CD4-positive, CD25-positive, alpha-beta regulatory T cell (primary cell): ENCODE measurements around the gene ATP1B1. TPM values are rescaled to one million over a fixed set of nuclear protein-coding genes. Genes with fewer than 3 reads are reported as not detected.

Experiments
- ATAC-seq, 2 donors: fragments of 150-1000 bp; cut with Tn5 transposase; one replicate each; pipeline ENCODE4 v1.10.0; 2021; ENCODE audit warnings: low read depth in 2 of 2, moderate number of reproducible peaks in 2 of 2, moderate library complexity in 1 of 2
- DNase-seq, 3 donors: peaks; one replicate each; pipeline versions ENCODE4 v3.0.0 to v3.0.0-alpha.2; 2012 to 2022; ENCODE audit warnings: mixed read lengths in 1 of 3
- H3K27ac ChIP-seq: one replicate; pipeline ENCODE4 v1.7.0; 2013; ENCODE audit warnings: mild to moderate bottlenecking, low read length; ENCODE audit not compliant: insufficient read depth, poor library complexity, severe bottlenecking
- H3K27me3 ChIP-seq: one replicate; pipeline ENCODE4 v1.7.0; 2013; ENCODE audit warnings: low read length; ENCODE audit not compliant: control insufficient read depth, insufficient read depth
- H3K36me3 ChIP-seq: one replicate; pipeline ENCODE4 v1.7.0; 2013; ENCODE audit warnings: mild to moderate bottlenecking, low read length, moderate library complexity; ENCODE audit not compliant: control insufficient read depth, insufficient read depth
- H3K4me1 ChIP-seq: 2 replicates; pipeline ENCODE4 v1.7.0; 2013; ENCODE audit warnings: mild to moderate bottlenecking, low read length; ENCODE audit not compliant: insufficient read depth, control insufficient read depth, poor library complexity, severe bottlenecking
- H3K4me3 ChIP-seq: one replicate; pipeline ENCODE4 v1.7.0; 2013; ENCODE audit warnings: low read depth, mild to moderate bottlenecking, low read length, moderate library complexity
- H3K9me3 ChIP-seq, 2 experiments: 1 replicate in 1 of 2; 2 replicates in 1 of 2; pipeline ENCODE4 v1.7.0; 2013; ENCODE audit warnings: low read length in 2 of 2, mild to moderate bottlenecking in 1 of 2, moderate library complexity in 1 of 2; ENCODE audit not compliant: control insufficient read depth in 2 of 2
- H3K27ac Mint-ChIP-seq, 3 donors: one replicate each; pipeline ENCODE4 v1.8.0; 2020 to 2022; ENCODE audit warnings: mild to moderate bottlenecking in 3 of 3, mixed read lengths in 3 of 3, moderate library complexity in 2 of 3
- H3K27me3 Mint-ChIP-seq: one replicate; pipeline ENCODE4 v1.8.0; 2022; ENCODE audit warnings: mild to moderate bottlenecking, mixed read lengths
- H3K36me3 Mint-ChIP-seq: one replicate; pipeline ENCODE4 v1.8.0; 2020; ENCODE audit warnings: mixed read lengths
- H3K4me1 Mint-ChIP-seq, 4 donors: one replicate each; pipeline ENCODE4 v1.8.0; 2020 to 2022; ENCODE audit warnings: mixed read lengths in 4 of 4, mild to moderate bottlenecking in 1 of 4
- H3K4me3 Mint-ChIP-seq, 4 donors: one replicate each; pipeline ENCODE4 v1.8.0; 2020 to 2022; ENCODE audit warnings: mild to moderate bottlenecking in 4 of 4, mixed read lengths in 4 of 4, moderate library complexity in 3 of 4
- H3K9me3 Mint-ChIP-seq, 7 donors: one replicate each; pipeline ENCODE4 v1.8.0; 2020 to 2022; ENCODE audit warnings: mixed read lengths in 7 of 7, mild to moderate bottlenecking in 3 of 7, moderate library complexity in 2 of 7
- polyA plus RNA-seq, 4 donors: library from polyadenylated mRNA; unstranded; fragments of 300-500 nt; fragmentation: Illumina TruSeq; gene quantifications; one replicate each; pipeline ENCODE4 v1.2.3, GENCODE V29; 2021
- total RNA-seq: library from RNA; stranded (reverse); gene quantifications from one replicate; pipeline ENCODE4 v1.2.3, GENCODE V29; 2022

The ATP1B1 gene
- total and polyA plus RNA-seq, 5 donors from 2014 or later, result 3.1 to 25.0 (median 7.0) TPM

GRCh38 chr1:169128562-169128961, 22.1 kb downstream of the ATP1B1 start:
- Mint-ChIP-seq H3K4me1 (peaks cover 0 to 17% (median 5%) of the 10 kb centered on the region in 4 donors), H3K27me3 (no peaks in the 10 kb centered on the region), H3K4me3 (no peak overlapping the region), H3K36me3 (peaks cover 42% of the 10 kb centered on the region), H3K27ac (no peak overlapping the region), H3K9me3 (no peaks in the 10 kb centered on the region)
- Histone ChIP-seq H3K36me3 (peaks cover 26% of the 10 kb centered on the region), H3K27ac (no peak overlapping the region), H3K4me3 (no peak overlapping the region), H3K27me3 (no peaks in the 10 kb centered on the region), H3K9me3 (no peaks in the 10 kb centered on the region), H3K4me1 (no peaks in the 10 kb centered on the region)
- DNase-seq, result no peak
- no peak for ATAC-seq

- Mint-ChIP-seq H3K4me1 (peaks cover 0 to 17% (median 6%) of the 10 kb centered on the region in 4 donors), H3K27me3 (no peaks in the 10 kb centered on the region), H3K36me3 (peaks cover 42% of the 10 kb centered on the region), H3K9me3 (no peaks in the 10 kb centered on the region), H3K4me3 (no peak overlapping the region), H3K27ac (no peak overlapping the region)
- peaks cover 26% of the 10 kb centered on the region for H3K36me3 ChIP-seq
- DNase-seq (no peak), ATAC-seq (no peak)
- no peaks in the 10 kb centered on the region for H3K27me3 ChIP-seq
- no peak overlapping the region for H3K27ac ChIP-seq
- H3K4me1 ChIP-seq, result no peaks in the 10 kb centered on the region
- H3K4me3 ChIP-seq, result no peak overlapping the region
- no peaks in the 10 kb centered on the region for H3K9me3 ChIP-seq
These were observed 22.8 kb downstream of the ATP1B1 start for GRCh38 chr1:169129109-169129784.

- Histone ChIP-seq H3K4me1 (no peaks in the 10 kb centered on the region), H3K9me3 (no peaks in the 10 kb centered on the region), H3K4me3 (no peak overlapping the region), H3K27ac (no peak overlapping the region), H3K36me3 (peaks cover 22% of the 10 kb centered on the region), H3K27me3 (no peaks in the 10 kb centered on the region)
- no peaks in the 10 kb centered on the region for H3K27me3 Mint-ChIP-seq
- peaks cover 30% of the 10 kb centered on the region for H3K36me3 Mint-ChIP-seq
- DNase-seq (no peak), ATAC-seq (no peak)
- H3K27ac Mint-ChIP-seq, result no peak overlapping the region
- no peaks in the 10 kb centered on the region for H3K9me3 Mint-ChIP-seq
- H3K4me1 Mint-ChIP-seq, result peaks cover 0 to 17% (median 5%) of the 10 kb centered on the region in 4 donors
- H3K4me3 Mint-ChIP-seq, result no peak overlapping the region
These were observed 24.2 kb downstream of the ATP1B1 start for GRCh38 chr1:169130683-169131082.

- Histone ChIP-seq H3K4me1 (no peaks in the 10 kb centered on the region), H3K9me3 (no peaks in the 10 kb centered on the region), H3K4me3 (no peak overlapping the region), H3K27ac (no peak overlapping the region), H3K27me3 (no peaks in the 10 kb centered on the region), H3K36me3 (peaks cover 14% of the 10 kb centered on the region)
- Mint-ChIP-seq H3K27me3 (no peaks in the 10 kb centered on the region), H3K9me3 (no peaks in the 10 kb centered on the region), H3K4me3 (no peak overlapping the region), H3K36me3 (peaks cover 34% of the 10 kb centered on the region), H3K27ac (no peak overlapping the region), H3K4me1 (peaks cover 0 to 17% (median 5%) of the 10 kb centered on the region in 4 donors)
- DNase-seq, result no peak
- no peak for ATAC-seq
These were observed 26.2 kb downstream of the ATP1B1 start for GRCh38 chr1:169132512-169133227.

GRCh38 chr1:169133228-169133576, 26.7 kb downstream of the ATP1B1 start:
- no peaks in the 10 kb centered on the region for H3K4me1 ChIP-seq
- H3K27me3 ChIP-seq, result no peaks in the 10 kb centered on the region
- H3K27me3 Mint-ChIP-seq, result no peaks in the 10 kb centered on the region
- H3K36me3 ChIP-seq, result peaks cover 14% of the 10 kb centered on the region
- H3K27ac Mint-ChIP-seq, result no peak overlapping the region
- no peak overlapping the region for H3K27ac ChIP-seq
- H3K4me3 Mint-ChIP-seq, result no peak overlapping the region
- H3K4me1 Mint-ChIP-seq, result peaks cover 0 to 13% (median 5%) of the 10 kb centered on the region in 4 donors
- H3K9me3 ChIP-seq, result no peaks in the 10 kb centered on the region
- no peak for ATAC-seq
- no peak overlapping the region for H3K4me3 ChIP-seq
- H3K9me3 Mint-ChIP-seq, result no peaks in the 10 kb centered on the region
- H3K36me3 Mint-ChIP-seq, result peaks cover 29% of the 10 kb centered on the region
- DNase-seq, result no peak

GRCh38 chr1:169133801-169134502, 27.5 kb downstream of the ATP1B1 start:
- Histone ChIP-seq H3K9me3 (no peaks in the 10 kb centered on the region), H3K27ac (no peak overlapping the region), H3K4me1 (no peaks in the 10 kb centered on the region), H3K36me3 (peaks cover 11% of the 10 kb centered on the region), H3K27me3 (no peaks in the 10 kb centered on the region), H3K4me3 (no peak overlapping the region)
- no peaks in the 10 kb centered on the region for H3K27me3 Mint-ChIP-seq
- peak in 1 of 3 donors; percentile 25 for DNase-seq
- H3K36me3 Mint-ChIP-seq, result peaks cover 24% of the 10 kb centered on the region
- H3K4me1 Mint-ChIP-seq, result peaks cover 2 to 10% (median 6%) of the 10 kb centered on the region in 4 donors
- ATAC-seq, result no peak
- H3K4me3 Mint-ChIP-seq, result no peak overlapping the region
- H3K27ac Mint-ChIP-seq, result no peak overlapping the region
- no peaks in the 10 kb centered on the region for H3K9me3 Mint-ChIP-seq

GRCh38 chr1:169137357-169137756, 30.9 kb downstream of the ATP1B1 start:
- Histone ChIP-seq H3K27me3 (no peaks in the 10 kb centered on the region), H3K36me3 (peaks cover 5% of the 10 kb centered on the region), H3K4me1 (peaks cover 4% of the 10 kb centered on the region), H3K4me3 (no peak overlapping the region), H3K27ac (no peak overlapping the region), H3K9me3 (no peaks in the 10 kb centered on the region)
- H3K4me3 Mint-ChIP-seq, result no peak overlapping the region
- no peaks in the 10 kb centered on the region for H3K27me3 Mint-ChIP-seq
- peak overlapping the region in 1 of 3 donors; percentile 30 for H3K27ac Mint-ChIP-seq
- no peak for DNase-seq
- no peak for ATAC-seq
- peaks cover 9% of the 10 kb centered on the region for H3K36me3 Mint-ChIP-seq
- no peaks in the 10 kb centered on the region for H3K9me3 Mint-ChIP-seq
- H3K4me1 Mint-ChIP-seq, result peaks cover 7 to 15% (median 9%) of the 10 kb centered on the region in 4 donors
